ENCODE data around the gene L3MBTL4.
A peak's percentile ranks its signal among the peaks of the same experiment; 100 is the strongest.

The L3MBTL4 gene

DNA sequence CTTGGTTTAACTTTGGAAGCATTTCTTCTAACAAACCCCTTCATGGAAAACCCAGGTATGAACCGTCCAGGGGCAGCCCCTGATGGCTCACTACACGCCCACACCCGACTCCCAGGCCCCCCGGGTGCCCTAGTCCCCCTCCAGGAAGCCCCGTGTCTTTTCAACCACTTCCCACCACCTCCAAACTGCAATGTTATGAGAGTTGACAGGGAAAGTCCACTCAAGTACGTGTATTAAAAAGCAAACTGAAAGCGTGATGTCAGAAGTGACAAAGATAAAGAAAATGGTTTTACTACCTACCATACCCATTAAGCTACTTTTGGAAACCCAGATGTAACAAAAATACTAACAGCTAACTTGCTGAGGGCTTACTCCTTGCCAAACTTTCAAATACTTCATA is 51.5 kb downstream of the L3MBTL4 start:
- DNase-seq (ENCODE audit: low read depth): no peak

DNA sequence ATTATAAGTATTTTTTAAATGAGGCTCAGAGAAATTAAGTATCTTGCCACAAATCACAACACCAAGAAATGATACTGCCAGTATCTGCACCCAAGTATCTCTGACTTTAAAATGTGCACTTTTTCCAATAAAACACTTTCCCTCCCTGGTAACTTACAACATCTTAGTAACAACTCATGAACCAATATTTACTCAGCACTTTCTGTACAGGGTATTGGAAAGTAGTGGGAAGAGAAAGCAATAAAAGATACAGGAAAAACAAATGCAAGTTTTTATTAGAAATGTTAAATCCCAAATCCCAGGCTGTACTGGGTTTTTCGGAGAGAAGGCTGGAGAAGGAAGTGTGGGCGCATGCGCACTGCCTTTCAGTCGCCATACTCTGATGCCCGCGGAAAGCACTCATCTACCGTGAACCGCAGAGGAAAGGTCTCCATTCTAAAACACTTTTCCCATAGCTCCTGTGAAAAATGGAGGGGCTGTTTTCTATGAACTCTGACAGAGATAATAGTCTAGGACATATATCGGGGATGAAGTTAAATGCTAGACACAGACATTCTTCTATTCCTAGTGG is 52.1 kb downstream of the L3MBTL4 start:
- no peak for DNase-seq (ENCODE audit: low read depth)

DNA sequence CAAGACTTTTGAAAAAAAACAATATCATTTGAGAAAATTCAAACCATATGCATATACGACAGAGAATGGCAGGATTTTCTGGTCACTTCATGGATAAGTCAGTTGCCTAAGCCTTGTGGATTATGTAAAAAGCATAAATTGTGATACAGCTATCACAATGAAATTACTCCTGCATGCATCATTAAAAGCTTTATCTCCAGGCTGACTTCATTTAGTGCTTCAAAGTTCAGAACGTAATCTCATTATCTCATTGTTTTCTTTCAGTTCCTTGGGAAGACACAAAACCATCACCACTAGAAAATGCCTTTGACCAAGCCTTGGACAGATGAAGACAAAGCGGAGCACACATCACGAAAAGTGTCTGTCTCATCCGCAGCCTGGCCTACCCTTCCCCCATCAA is 57.0 kb downstream of the L3MBTL4 start:
- no peak for DNase-seq (ENCODE audit: low read depth)

DNA sequence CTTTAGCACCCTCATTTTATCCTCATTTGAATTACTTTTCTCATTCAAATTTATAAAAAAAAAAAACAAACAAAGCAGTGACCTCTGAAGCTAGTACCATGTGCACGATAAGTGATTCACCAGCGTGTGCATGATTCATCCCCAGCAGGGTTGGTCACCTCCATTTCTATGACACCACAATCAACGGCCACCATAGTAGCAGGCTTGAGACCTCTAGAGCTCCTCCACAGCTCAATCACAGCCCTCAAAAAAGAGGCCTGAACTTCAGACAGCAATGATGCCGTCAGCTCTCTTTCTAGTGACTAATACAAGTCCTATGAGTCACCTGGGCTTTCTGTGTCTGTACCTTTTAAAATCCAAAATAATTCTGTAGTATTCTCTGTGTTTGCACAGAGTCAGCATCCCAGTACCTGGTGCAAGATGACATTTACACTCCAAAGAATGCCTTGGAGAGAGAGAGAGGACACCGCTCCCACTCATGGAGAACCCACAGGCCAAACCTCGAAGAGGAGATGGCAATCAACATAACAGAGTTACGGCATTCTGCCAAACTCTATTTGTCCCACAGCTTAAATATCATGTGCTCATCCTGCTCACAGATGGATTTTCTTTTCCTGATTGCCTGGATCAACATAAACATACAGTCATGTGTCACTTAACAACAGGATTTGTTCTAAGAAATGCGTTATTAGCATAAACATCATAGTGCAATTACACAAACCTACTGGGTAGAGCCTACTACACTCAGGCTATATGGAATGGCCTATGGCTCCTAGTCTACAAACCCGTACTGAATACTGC is 58.7 kb downstream of the L3MBTL4 start:
- peak; percentile 24 for DNase-seq (ENCODE audit: low read depth)

DNA sequence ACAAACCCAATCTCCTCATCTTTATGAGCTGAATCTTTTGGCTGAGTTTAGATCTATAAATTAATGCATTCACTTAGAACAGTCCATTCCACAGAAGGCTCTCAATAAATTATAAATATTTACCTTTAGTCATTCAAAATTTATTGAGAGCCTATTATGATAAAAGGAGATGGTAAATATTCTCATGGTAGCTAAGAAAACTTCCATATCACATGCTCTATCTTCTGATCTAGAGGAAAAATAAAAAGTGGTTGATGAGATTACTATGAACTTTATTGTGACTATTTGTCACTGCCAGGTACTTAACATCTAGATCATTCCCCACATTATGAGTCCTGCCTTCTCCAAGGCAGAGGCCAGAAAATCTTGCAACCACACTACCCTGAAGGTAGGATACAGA is 62.4 kb downstream of the L3MBTL4 start:
- no peak for DNase-seq (ENCODE audit: low read depth)

DNA sequence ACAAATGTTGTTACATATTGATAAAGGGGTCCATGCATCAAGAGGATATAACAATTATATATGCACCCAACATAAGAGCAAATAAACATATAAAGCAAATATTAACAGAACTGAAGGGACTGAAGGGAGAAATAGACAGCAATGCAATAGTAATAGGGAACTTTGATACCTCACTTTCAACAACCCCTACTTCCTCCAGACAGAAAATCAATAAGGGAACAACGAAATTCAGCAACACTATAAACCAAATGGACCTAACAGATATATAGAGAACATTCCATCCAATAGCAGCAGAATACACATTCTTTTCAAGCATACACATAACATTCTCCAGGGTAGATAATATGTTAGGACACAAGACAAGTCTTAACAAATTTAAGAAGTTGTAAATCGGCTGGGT is 71.7 kb downstream of the L3MBTL4 start:
- no peak for DNase-seq (ENCODE audit: low read depth)

DNA sequence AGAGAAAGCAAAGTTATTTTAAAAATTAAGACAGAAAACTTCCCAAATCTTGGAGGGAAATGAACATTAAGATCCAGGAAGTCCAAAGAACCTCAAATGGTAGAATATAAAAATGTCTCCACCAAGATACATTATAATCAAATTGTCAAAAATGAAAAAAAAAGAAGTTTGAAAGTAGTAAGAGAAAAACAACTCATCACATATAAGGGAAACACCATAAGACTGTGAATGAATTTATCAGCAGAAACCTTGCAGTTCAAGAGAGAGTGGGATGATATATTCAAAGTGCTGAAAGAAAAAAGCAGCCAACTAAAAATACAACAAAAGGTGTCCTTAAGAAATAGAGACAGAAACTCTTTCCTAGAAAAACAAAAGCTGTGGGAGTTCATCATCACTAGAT is 73.0 kb downstream of the L3MBTL4 start:
- no peak for DNase-seq (ENCODE audit: low read depth)

DNA sequence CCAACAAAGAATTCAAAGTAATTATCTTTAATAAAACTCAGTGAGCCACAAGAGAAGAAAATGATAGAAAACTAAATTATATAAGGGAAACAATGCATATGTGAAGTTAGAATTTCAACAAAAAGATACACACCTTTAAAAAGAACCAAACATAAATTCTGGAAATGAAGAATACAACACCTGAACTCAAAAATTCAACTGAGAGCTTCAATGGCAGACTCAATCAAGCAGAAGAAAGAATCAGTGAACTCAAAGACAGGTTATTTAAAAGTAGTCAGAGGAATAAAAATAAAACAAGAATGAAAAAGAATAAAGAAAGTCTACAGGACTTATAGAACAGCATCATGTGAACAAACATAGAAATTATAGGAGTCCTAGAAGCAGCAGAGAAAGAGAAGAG is 73.4 kb downstream of the L3MBTL4 start:
- no peak for DNase-seq (ENCODE audit: low read depth)

DNA sequence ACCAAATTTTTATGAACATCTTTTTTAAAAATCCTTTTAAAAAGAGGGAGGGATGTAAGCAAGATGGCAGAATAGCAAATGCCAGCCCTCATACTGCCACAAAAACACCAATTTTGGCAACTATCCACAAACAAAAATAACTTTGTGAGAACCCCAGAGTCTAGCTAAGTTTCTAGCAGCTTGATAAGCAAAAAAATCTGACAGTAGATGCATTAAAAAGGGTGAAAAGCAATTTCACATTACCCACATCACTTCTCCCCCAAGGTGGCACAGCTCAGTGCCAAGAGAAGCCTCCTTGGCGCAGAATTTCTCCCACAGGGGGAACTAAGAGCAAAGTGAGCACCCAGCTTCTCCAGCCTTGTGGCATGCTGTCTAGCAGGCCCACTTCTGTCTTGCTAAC is 74.6 kb downstream of the L3MBTL4 start:
- DNase-seq (ENCODE audit: low read depth): no peak

DNA sequence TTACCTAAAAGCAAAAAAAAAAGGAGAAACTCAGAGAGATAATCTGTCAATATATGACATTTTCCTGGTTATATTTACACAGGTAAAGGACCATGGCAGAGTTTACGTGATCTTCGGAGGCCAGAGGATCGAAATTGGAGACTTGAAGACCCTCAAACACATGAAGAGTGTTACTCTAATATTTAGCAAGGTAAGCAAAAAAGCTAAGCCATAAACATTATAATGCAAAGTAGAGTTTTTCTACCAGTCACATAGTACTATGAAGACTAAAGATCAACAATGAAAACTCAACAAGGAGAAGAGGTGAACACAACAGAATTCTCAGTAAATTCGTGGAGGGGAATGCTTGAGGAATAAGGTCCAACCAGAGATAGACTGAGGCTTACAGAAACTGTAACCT is 78.5 kb downstream of the L3MBTL4 start:
- DNase-seq (ENCODE audit: low read depth): no peak

DNA sequence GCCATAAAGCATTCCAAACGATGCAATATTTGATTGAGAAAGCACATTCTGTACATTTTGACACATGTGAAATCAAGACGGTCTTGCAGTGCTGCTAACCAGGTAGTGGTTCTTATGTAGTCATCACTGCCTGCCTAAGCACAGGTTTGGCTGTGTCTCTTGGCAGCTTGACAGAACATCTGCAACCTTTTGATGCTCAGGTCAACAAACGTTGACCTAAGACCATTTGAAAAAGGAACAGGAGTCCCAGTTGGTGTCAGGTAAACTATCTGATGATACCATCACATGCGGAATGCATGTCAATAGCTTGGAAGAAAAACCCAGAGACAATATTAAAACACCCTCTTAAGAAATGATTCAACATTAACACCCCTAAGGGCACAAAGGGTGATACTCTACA is 80.7 kb downstream of the L3MBTL4 start:
- DNase-seq (ENCODE audit: low read depth): no peak

DNA sequence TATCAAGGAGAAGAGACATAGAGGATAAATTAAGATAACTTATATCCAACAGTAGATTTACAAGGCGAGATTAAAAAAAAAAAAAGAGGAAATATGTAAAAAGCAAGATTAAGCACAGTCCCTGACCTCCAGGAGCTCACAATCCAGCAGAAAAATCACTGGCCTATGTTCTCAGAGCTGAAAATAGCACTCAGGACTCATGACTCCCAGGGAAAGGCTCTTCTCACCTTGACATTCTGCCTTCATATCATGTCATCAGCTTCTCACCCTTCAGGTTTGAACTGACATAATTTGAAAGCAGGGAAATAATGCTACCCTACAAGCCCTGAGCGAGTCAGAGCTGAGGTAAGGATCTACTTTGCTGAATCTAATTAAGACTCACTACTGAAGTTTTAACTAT is 82.8 kb downstream of the L3MBTL4 start:
- no peak for DNase-seq (ENCODE audit: low read depth)

DNA sequence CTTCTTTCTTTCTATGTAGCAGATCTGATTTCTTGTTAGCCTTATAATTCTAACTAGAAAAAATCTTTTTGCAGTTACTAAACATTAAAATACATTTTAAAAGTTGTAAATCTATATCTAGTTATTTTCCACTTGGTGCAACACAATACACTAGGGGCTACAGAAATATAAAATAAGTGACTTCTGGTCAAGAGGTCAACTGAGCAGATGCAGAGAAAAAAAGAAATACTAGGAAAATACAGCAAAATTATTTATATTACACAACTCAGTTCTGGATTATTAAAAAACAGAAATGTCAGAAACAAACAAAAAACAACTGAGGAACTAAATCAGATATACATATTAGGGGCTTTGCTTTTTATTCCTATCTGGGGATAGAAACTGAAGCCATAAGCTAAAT is 83.9 kb downstream of the L3MBTL4 start:
- no peak for DNase-seq (ENCODE audit: low read depth)

DNA sequence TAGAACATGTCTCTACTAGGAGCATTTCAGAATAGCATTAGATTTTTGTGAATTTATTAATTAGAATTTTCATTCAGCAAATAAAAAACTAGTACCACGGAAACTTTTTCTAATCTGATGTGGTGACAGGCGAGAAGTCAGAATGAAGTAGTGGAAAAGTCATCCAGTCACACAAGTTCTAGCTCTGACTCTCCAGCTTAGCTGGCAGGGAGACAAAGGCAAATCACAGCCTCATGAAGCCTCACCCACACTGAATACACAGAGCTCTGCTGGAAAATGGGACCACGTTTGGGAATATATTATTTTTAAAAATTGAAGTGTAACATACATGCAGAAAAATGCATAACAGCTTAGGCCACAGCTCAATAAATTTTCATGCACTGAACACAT is 86.1 kb downstream of the L3MBTL4 start:
- DNase-seq (ENCODE audit: low read depth): no peak

DNA sequence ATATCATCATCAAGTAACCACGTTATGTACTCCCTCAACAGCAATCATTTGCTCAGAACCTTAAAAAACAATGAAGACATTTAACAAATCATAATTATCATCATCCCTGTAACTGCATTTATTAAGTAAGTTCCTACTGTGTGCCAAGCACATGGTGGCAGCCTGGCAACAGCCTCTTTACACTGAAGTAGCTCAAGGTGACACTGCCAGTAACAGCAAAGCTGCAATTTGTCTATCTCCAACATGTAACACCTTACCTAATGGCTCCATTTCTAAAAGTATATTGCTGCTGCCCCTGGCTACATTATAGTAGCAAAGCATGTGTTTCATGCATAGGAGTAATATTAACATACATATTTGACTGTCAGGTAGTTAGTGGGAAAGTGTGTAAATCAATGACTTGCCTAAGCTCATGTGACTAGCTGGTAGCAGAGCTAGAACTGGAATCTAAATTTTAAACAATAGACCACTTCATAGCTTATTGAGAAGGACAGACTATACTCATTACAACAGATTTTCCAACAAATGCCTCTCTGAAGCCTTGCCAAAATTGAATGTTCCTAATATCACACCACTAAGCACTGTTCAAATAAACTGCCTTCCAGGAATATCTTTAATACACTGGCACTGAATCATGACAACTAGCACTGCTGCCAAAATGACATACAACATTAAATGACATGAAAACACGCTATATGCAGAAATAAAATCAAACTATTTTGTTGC is 86.7 kb downstream of the L3MBTL4 start:
- DNase-seq (ENCODE audit: low read depth): no peak

DNA sequence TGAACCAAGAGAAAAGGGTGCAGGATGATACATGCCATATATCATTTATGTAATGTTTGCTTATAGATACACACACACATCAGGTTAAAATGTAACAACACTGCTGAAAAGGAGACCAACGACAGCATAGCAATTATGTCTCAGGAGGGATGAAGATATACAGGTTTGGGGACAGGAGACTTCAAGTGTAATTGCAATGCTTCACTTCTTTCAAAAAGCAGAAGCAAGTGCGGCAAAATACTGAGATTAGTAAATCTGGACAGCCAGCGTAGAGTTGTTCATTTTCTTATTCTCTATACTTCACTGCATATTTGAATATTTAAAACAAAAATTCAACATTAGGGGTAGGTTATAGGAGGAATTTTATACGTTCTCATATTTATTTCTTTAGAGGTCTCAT is 87.2 kb downstream of the L3MBTL4 start:
- no peak for DNase-seq (ENCODE audit: low read depth)

DNA sequence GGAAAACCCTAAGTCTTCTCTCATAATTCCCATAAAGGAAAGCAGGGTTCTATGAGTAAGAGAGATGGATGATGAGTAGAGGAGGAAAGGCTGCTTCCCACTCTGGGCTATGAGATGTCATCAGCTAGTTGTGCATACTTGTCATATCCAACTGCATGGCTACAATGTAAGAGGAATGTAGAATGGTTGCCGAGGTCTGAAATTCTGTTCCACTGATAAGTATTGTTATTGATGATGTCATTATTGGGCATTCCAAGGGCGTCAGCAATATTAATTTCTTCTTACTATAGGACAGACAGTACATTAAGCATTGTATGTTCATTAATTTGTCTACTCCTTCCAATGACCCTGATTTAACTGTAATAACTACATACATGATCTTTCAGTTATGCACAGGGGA is 88.1 kb downstream of the L3MBTL4 start:
- DNase-seq (ENCODE audit: low read depth): no peak

DNA sequence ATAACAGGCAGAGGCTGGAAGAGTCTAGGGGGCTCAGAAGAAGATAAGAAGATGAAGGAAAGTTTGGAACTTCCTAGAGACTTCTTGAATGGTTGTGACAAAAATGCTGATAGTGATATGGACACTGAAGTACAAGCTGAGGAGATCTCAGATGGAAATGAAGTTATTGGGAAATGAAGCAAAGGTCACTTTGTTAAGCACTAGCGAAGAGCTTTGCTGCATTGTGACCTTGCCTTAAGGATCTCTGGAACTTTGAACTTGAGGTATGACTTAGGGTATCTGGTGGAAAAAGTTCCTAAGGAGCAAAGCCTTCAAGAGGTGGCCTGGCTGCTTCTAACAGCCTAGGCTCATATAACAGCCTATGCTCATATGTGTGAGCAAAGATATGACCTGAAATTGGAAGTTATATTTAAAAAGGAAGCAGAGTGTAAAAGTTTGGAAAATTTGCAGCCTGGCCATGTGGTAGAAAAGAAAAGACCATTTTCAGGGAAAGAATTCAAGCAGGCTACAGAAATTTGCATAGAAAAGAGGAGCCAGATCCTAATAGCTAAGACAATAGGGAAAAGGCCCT is 91.3 kb downstream of the L3MBTL4 start:
- no peak for DNase-seq (ENCODE audit: low read depth)

DNA sequence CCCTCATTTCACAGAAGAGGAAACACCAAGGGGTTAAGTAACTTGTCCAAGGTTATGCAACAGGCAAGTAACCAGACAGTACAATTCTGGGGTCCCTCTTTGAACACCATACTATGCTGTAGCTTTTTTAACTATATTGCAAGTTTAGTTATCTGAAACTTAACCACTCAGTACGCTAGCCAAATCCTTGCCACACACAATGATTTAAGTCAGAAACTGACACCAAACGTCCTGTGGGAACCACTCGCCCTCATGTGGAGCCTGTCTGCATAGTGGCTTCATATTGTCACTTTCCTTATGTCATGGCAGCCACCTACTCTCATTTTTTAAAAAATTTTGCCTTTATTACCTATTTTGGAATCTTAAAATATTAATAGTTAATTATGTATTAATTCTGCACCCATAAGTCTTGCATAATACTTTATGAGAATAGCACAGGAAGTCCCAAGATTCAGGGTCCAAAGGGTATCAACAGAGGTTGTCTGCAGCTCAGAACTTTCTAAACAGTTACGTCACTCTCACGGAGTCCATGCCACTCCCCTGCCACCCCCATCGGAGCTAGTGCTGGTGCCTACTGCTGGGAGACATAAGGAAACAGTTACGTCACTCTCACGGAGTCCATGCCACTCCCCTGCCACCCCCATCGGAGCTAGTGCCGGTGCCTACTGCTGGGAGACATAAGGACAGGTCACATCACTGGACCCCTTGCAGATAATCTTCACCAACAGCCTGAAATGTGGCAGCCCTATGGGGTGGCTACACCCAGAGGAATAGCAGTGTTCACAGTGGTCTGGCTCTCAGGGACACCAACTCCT is 99.0 kb downstream of the L3MBTL4 start:
- DNase-seq (ENCODE audit: low read depth): no peak

DNA sequence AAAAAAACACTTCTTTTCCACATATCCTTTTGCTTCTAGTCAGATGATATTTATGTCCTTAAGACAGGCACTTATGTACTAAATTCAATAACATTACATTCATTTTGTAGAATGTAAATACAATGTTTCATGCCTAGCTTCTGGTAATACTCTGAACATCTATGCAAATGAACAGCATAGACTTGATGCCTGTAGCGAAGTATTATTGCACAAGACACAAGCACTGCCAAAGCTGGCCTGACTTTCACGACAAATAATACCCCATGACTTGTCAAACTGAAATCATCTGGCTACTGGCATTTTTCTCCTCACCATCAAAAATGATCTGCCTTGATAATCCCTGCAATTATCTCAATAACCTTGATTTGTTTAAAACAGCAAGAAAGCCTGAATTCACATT is 101.3 kb downstream of the L3MBTL4 start:
- no peak for DNase-seq (ENCODE audit: low read depth)

DNA sequence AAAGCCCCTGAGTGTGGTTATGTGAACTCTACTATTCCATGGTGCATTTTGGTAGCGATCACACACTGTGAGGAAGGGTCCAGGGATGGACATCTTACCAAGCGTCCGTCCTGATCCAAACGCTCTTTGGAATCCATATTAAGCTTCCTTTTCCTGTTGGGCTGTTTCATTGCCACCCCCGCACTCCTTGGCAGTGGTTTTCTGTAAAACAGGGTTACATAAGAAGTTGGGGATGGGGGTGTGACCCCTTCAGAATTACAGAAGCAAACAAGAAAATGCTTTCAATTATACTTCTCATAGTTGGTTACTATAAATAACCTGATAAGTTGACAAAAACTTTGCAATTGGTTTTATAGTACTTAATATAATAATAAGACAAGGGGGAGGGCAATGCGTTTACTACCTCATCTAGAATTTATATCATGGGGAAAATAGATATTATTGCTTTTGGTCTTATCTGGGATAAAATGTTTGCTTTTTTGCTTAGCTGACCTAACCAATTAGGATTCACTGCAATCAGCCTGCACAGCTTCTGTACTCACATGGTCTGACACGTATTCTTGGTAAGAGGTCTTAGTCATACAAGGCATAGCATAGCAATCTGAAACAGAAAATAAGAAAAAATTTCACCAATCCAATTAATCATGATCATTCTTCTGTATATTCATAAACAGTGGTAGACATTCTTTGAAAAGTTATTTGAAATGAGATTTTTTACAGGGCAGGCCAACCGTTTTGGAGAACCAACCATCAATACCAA is 103.1 kb downstream of the L3MBTL4 start:
- DNase-seq (ENCODE audit: low read depth): no peak

DNA sequence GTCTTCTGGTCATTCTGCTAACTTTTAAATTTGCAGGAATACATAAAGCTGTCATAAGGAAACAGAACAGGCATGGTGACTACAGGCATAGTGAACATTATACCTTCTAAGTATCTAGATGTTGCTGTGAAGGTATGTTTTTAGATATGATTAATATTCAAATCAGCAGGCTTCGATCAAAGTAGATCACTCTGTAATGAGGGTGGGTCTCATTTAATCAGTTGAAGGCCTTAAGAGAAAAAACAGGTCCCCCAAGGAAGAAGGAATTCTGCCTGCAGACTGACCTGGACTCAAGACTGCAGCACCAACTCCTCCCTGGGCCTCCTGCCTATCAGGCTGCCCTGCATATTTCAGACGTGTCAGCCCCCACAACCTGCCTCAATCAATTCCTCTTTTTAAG is 104.0 kb downstream of the L3MBTL4 start:
- no peak for DNase-seq (ENCODE audit: low read depth)
